HG03457 (cell line): ENCODE results near the gene SLC16A2.

Source experiments
- ATAC-seq: cut with Tn5 transposase; IDR thresholded peaks from one replicate; pipeline ENCODE4 v1.9.1; 2021; ENCODE audit warnings: moderate number of reproducible peaks; ENCODE audit not compliant: unreplicated experiment

SLC16A2 gene

DNA sequence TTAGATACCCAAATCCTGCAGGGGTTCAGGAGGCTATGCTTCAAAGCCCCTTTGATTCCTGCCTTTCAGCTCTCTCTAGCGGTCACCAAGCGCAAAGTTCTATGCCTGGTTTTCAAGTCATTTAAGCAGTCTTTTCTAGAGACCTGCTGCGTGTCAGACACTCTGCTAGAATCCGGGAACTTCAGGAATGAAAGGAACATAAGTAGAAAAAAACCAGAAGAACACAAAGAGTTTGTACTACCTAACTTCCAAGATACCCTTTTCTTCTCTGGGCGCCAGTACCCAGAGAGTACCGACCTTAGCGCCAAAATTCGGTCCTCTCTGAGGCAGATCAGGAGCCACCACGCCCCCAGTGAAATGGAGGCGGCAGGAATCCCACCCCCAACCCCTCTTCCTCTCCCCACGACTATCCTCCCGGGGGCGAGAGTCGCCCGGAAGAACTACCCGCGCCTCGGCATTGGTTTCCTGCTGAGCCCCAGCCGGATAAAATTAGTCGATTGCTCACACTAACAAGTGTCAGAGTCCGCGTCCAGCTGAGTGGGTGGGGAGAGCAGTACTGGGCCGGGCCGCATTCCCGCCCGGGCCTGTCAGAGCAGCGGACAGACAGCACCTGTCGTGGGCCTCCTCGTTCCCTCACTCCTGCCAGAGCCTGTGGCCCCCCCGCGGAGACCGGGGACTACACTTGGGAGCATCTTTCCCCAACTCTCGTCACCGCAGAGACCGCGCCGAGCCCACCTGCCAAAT lies 114.3 kb downstream of the SLC16A2 start:
- ATAC-seq = no peak

DNA sequence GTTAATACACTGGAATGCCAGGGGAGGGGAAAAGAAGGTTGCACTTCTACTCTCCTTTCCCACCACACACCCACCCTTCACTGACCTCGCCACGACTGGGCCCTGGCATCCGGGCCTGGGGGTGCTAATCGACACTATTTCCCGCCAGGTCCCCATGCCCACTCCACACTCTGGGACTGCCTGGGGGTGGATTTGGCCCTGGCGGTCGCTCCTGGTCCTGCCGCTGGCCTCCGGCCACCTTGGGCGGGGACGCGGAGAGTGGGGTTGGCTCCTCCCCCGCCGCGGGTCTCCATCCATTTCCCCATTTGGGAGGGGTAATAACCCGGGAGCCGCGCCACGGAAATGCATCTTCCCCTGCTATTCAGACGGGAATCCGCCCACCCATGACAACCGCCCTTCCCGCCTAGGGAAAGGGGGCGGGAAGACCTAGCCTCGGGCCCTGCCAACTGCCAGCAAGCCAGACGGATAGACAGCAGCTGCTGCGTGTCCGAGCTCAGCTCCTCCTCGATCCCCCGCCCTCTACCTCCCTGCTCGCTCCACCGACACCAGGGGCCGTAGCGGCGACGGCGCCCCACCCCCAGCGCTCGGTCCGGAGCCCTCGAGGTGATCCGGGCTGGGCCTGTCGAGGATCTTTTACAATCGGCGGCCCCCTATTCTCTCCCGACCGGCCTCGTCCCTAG lies 115.0 kb downstream of the SLC16A2 start:
- ATAC-seq = peak; percentile 56

DNA sequence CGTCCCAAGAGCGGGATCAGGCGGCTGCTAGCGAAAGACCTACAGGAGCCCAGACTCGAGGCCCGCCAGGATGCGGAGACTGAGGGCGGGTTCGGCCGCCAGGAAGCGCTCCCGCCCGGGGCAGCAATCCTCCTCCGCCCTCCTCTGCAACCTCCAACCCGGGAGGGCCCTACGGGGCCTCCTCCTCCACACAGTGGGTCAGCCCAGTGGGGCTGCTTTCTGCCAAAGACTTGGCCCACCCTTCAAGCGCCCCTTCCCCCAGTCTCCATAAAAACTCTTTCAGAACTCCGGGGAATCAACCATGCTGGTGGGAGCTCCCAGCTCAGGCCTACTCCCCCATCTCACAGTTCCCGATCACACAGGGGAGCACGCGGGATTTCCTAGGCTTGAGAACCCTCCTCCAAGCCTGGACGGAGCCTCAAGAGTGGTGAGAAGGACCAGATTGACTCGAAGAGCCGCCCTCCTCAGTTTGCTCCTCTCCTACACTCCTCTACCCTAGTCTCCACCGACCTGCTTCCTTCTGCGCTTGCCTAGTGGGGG lies 115.6 kb downstream of the SLC16A2 start:
- ATAC-seq = peak; percentile 8

DNA sequence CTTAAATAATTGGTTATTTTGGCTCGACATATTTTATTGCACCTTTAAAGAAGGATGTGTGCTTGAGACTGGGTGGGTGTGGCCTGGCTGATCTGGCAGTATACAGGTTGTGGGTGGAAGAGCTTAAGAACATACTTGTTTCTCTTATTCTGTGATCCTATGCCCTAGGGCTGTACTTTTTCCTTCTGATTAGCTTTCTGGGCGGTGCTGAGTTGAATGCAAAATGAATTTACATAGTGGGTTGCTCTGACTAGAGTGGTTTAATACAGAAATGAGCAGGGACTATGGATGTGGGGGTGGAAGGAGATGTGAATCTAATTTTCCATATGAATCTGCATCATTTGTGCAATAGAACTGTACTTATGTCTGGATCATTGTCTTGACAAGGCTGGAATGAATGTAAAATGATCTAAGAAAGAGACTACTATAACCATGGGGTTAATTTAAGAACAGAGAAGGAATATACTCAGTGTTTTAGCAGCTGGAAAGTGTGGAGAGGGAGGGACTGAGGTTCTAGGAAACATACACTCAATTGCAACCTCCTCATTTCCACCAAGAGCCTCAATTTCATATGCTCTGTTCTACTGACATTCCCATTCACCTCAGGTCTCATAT lies 119.4 kb downstream of the SLC16A2 start:
- ATAC-seq = no peak

DNA sequence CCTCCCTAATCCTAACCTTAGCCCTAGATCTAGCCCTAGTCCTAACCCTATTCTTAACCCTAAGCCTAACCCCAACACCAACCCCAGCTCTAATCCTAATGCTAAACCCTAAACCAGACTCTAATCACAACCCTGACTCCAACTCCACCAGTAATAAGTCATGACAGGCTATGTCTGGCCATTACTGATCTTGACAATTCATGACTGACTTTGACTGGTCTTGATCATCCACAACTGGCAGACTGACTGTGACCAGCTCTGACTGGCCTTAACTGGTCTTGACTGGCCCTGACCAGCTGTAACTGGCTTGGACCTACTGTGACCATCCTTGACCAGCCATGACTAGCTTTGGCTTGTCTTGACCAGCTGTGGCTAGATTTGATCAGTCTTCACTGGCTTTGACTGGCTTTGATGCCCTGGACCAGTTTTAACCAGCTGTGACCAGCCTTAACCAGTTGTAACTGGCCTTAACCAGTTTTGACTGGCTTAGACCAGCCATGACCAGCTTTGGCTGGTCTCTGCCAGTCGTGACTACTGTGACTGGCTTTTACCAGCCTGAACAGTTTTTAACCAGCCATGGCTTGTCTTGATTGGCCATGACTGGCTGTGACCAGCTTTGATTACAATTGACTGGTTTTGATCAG lies 124.7 kb downstream of the SLC16A2 start:
- no peak for ATAC-seq

DNA sequence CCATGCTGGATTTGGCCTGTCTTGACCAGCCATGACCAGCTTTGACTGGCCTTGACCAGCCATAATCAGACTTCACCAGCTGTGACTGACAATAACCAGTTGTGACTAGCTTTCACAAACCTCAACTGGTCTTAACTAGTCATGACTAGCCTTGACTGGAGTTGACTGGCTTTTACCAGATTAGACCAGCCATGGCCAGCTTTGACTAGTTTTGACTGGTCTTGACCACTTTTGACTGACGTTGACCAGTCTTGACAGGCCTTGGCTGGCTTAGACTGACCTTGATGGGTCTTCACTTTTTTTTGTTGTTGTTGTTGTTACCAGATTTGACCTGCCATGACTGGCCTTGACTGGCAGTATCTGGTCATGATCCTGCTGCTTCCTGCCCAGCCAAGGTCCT lies 125.7 kb downstream of the SLC16A2 start:
- no peak for ATAC-seq

DNA sequence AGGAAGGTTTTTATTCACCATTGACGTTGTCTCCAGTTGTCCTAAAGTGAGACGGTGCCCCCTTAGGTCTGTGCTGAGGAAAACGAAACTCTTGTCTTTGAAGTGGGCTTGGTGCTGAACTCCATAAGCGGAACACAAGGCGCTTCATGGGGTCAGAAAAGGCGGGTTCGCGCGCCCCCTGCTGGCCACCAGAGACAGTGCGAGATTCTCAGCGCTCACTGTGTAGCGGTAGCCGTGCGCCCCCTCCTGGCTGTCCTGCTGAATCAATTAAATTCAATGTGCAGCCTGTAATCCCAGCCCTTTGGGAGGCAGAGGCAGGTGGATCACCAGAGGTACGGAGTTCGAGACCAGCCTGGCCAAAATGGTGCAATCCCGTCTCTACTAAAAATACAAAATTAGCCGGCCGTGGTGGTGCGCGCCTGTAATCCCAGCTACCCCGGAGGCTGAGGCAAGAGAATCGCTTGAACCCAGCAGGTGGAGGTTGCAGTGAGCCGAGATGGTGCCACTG lies 129.1 kb downstream of the SLC16A2 start:
- peak; percentile 76 for ATAC-seq

DNA sequence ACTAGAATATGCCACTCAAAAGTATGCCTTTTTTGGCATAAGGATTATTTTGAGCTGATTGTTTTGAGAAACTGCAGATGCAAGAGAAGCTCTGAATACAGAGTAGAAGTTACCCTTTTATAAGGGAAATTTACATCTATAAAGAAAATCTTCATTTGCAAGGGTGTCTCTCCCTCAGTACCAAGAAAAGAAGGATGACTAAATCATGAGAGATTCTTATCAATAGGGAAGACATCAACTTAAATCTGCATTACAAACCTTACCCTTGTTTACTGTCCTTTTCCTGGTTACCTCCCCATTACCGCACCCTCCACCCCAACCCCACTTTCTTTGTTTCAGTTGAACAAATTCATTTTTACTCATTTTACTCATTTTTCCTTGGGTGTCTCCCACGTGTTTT lies 130.6 kb downstream of the SLC16A2 start:
- no peak for ATAC-seq

DNA sequence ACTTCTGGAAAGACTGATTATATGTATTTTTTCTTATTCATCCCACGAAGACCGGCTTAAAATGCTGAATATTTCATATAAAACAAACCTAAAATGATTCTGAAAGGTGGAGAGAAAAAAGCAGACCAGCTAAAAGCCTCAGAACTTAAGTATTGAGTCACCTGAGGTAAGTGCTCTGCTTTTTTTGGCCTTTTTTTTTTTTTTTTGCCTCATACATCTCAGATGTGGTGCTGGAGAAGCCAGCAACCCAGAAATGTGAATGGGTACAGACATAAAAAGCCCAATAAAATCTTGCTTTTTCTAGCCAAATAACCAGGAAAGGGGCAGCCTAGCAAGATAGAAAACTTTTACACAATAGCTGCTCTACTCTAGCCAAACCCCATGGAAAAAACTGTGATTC lies 136.1 kb downstream of the SLC16A2 start:
- ATAC-seq = no peak

DNA sequence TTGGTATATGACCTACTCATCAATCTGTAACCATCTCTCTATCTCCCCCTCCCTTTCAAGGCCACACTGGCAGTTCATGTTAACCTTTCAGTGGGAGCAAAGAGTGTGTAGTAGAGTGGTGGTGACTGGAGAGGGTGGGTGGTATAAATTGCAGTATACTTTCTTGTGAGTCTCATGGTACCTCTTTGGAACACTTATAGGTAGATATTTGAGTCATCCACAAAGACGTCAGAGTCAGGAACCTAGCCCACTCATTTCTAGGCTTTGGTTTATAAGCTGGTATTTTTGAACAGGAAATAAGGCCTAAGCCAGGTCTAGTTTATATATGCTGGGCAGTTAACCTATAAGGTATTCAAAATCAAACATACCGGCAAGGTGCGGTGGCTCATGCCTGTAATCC lies 156.8 kb downstream of the SLC16A2 start:
- ATAC-seq = no peak

DNA sequence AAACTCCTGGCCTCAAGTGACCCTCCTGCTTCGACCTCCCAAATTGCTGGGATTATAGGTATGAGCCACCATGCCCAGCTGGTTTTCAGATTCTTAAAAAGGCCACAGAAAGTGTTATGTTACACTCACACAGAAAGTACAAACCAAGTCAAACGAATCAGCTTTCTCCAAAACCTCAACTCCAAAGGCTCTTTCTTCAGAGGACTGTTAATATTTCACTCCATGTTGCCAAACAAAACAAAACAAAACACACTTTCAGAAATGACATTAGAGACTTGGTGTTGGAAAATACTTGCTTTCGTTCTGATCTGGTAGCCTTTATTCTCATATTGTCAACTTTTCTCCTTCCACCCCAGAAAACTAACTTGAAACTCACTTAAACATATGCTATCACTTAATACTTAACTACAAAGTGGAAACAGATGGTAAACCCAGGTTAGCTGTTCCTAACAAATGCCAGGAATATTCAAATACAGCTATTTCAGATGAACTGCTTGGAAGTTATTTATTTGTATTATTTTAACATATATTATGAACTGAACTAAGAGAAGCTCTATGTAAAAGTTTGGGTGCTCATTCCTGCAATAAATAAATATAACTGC lies 158.4 kb downstream of the SLC16A2 start:
- no peak for ATAC-seq
